HG03025 (cell line): ENCODE data around the gene CYP4X1.
"Not testable (repeated sequence)": the region's sequence is repeated elsewhere in the genome, so short reads cannot be mapped to it uniquely, and the experiment has no call there.

Source experiments
- ATAC-seq: cut with Tn5 transposase; IDR thresholded peaks from one replicate; pipeline ENCODE4 v1.9.1; 2021; ENCODE audit warnings: mild to moderate bottlenecking, moderate library complexity; ENCODE audit not compliant: unreplicated experiment, low FRiP score

CYP4X1 gene

GRCh38 chr1:47067097-47067594, 43.7 kb downstream of the CYP4X1 start, which contains the start of gene CYP4Z1:
TSS of gene CYP4Z1 (plus strand) at chr1:47067231. CDS start at chr1:47067491, 260 bp downstream.
- no peak for ATAC-seq

GRCh38 chr1:47069080-47069479, 45.6 kb downstream of the CYP4X1 start:
- not testable (repeated sequence) for ATAC-seq

- ATAC-seq, result not testable (repeated sequence)
Measured at GRCh38 chr1:47069509-47069908, 46.0 kb downstream of the CYP4X1 start.

GRCh38 chr1:47089356-47089755, 65.9 kb downstream of the CYP4X1 start:
- ATAC-seq, result not testable (repeated sequence)

GRCh38 chr1:47091476-47091875, 68.0 kb downstream of the CYP4X1 start:
- ATAC-seq, result not testable (repeated sequence)
